HEK293T (cell line): ENCODE measurements around the gene FHIT.

Source experiments
- BHLHE40 ChIP-seq: fragments of 450-650 bp; IDR thresholded peaks from 2 replicates; pipeline ENCODE4 v1.6.1; 2016; ENCODE audit warnings: mild to moderate bottlenecking, moderate library complexity, borderline replicate concordance
- FOXA1 ChIP-seq: fragments of 450-650 bp; IDR thresholded peaks from 2 replicates; pipeline ENCODE4 v1.6.1; 2016; ENCODE audit warnings: mild to moderate bottlenecking
- FOXK2 ChIP-seq: fragments of 450-650 bp; IDR thresholded peaks from 2 replicates; pipeline ENCODE4 v1.6.1; 2016; ENCODE audit warnings: mild to moderate bottlenecking
- L3MBTL2 ChIP-seq: fragments of 450-650 bp; conservative IDR thresholded peaks from 2 replicates; pipeline ENCODE4 v1.6.1; 2016; ENCODE audit warnings: mild to moderate bottlenecking
- SP1 ChIP-seq: fragments of 450-650 bp; IDR thresholded peaks from 2 replicates; pipeline ENCODE4 v1.6.1; 2017
- TARDBP ChIP-seq: fragments of 450-650 bp; IDR thresholded peaks from 2 replicates; pipeline ENCODE4 v1.6.1; 2016

- TF ChIP-seq SP1 (no peak), FOXA1 (no peak), BHLHE40 (no peak), TARDBP (no peak), FOXK2 (no peak), L3MBTL2 (no peak)
Observed at GRCh38 chr3:61269435-61269834, 18.2 kb upstream of the FHIT start.
